HS-5 (cell line): ENCODE results near the gene CNTNAP2.
"Not testable (repeated sequence)": the region's sequence is repeated elsewhere in the genome, so short reads cannot be mapped to it uniquely, and the experiment has no call there.

Experiments used
- DNase-seq: peaks from one replicate; pipeline ENCODE4 v3.0.0-alpha.2; 2012; ENCODE audit warnings: low read depth

The CNTNAP2 gene

DNA sequence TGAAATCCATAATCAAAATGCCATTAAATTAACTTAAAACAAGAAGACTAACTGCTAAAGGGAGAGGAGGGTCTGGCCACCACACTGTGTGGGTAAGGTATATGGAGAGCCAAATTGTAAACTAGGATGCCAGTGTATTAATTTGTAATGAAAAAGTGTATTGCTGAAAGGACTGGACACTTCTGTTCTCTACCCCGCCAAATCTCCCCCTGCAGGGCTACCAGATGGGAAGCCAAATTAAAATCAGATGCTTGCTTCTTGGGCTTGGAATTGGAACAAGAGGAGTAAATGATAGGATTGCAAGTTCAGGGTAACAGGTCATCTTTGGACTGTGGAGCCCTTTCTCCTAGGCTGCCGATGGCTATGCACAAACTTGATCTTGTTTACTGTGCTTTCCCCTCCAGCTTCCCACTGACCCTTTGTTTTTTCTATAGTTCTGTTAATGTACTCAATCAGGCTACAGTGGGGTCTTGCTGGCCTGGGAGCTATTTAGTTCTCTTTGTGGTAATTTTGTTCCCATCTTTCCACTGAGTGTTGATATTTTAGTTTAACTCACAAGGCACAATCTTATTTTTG lies 1541.9 kb downstream of the CNTNAP2 start:
- no peak for DNase-seq

DNA sequence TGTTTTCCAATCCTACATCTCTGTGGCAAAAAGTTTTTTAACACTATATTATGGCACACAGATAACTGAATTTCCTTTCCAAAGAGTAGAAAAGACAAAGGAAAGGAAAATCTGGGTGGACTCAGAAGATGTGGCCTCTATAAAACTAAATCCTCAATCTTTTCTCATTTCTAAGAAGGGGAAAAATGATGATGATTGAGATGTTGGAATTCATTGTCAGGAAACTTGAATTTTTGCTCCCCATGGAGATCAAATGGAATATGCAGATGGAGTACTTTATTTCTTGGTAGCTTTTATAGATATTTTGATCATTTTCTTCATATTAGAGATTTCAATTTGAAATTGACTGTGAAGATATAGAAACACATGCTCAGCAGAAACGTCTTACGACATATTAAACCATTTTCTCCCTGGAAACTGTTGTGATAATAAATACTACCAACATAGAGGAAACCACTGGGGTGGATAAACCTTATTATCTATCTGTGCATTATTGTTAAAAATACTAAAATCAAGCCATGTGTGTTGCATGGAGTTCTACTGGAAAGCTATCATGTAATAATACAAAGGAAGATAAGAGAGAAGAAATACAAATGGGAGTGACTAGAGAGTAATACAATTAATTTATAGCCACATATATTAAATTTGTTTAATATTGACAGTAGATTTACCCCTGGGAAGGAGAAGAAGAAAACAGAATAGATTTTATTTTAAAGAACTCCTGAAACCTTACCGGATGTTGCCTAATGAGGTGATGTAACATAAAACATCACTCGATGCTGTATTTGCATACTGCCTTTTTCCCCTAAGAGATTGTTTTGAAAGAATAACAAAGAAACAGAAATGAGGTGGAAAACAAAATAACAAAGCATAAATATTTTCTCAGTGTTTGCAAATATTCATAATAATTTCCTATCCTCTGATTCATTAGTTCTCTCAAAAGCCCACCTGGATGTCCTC lies 1542.7 kb downstream of the CNTNAP2 start:
- no peak for DNase-seq

- DNase-seq, result no peak
These were observed 1547.9 kb downstream of the CNTNAP2 start for GRCh38 chr7:147664541-147664940.

DNA sequence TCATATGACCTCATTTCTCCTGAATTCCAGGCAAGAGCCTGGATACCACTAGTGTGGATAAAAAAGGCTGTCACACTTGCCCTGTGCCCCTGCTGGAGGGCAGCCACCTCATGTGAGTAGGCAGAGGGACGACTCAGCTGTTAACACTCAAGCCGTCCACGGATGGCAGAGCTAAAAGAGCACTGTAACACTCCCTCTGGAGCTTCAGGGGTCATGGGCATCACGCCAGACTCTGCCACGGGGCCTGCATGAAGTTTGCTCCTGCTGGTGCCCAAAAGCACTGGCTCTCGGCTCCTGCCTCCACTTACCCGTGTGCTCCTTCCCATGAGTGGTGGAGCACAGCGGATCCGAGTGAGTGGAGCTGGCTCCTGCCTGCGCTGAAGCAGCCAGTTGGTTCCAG lies 1554.2 kb downstream of the CNTNAP2 start:
- DNase-seq, result no peak

DNA sequence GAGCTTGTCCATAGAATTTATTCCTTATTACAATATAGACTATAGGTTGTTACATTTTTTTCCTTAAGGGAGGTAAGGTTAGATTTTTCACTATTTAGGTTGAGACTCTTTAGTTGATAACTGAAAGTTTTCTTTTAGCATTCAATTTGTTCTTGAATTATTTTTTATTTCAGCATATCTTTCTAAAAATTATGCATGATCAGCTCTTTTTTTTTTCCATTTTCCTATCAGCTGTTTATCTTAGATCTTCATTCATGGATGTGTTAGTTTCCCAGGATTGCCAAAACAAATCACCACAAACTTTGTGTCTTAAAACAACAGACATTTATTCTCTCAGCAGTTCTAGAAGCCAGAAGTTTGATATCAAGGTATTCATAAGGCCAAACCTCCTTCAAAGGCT lies 1558.1 kb downstream of the CNTNAP2 start:
- no peak for DNase-seq

DNA sequence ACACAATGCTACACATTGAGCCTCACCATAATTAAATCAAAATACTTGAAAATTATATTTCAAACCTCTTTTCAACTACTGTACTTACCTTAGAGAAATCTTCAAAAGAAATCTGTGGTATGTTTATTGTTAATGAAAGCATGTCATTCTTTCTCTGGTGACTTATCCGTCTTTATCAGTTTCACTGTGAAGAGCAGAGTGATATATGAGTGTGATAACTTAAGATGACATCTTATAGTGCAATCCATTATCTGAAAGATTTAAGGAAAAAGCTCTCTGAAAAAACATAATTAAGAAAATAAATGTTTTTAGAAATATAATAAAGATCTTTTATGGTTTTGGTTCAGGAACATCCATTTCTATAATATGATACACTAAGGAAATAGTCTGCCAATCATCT lies 1562.3 kb downstream of the CNTNAP2 start:
- no peak for DNase-seq

DNA sequence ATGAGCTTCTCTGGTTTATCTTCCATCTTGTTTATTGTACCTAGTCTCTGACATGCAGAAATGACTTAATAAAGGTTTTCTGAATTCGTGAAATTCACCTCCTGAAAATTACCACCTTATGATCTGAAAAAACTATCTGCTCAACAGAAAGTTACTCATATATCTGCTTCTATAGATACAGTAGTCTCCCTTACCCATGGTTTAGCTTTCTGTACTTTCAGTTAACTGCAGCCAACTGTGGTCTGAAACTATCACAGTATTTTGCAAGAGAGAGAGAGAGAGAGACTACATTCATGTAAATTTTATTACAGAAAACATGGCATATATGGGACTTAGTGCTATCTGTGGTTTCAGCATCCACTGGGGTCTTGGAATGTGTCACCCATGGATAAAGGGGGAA lies 1564.9 kb downstream of the CNTNAP2 start:
- no peak for DNase-seq

- DNase-seq, result no peak
These were observed 1584.1 kb downstream of the CNTNAP2 start for GRCh38 chr7:147700702-147701101.

DNA sequence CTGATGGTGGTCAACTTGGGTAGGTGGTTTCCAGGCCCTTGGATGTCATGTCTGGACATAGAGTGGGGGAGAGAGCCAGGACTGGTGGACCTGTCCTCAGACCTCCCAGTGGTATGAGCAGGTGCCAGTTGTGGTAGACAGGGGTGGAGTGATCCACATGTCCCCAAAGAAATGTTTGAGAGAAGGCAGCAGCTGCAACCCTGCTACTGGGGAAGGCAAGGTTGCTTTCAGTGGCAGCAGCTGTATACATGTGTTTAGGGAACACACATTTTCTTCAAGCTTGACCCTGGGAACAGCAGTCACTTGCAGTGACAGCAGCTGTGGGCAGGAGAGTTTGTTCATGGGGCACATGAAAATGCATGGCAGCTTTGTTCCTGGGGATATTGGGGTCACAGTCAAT lies 1591.3 kb downstream of the CNTNAP2 start:
- no peak for DNase-seq

GRCh38 chr7:147708871-147709270 lies 1592.3 kb downstream of the CNTNAP2 start:
- DNase-seq, result no peak

DNA sequence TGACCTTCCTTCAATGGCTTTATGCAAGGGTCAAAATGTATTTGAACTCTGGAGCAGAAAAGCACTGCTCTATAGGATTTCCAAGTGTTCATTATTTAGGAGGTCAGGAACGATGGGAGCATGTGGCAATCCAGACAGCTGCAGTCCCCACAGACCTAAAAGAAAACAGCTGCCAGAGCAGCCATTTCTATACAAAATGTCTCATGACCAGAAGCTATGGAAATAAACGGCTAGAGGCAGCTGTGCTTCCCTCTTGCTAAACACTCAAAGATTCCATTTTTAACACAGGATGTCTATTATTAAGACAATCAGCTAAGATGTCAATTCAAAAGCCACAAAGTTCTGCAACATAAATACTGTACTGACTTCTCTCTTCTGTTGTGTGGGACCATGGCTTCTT lies 1594.8 kb downstream of the CNTNAP2 start:
- DNase-seq, result no peak

DNA sequence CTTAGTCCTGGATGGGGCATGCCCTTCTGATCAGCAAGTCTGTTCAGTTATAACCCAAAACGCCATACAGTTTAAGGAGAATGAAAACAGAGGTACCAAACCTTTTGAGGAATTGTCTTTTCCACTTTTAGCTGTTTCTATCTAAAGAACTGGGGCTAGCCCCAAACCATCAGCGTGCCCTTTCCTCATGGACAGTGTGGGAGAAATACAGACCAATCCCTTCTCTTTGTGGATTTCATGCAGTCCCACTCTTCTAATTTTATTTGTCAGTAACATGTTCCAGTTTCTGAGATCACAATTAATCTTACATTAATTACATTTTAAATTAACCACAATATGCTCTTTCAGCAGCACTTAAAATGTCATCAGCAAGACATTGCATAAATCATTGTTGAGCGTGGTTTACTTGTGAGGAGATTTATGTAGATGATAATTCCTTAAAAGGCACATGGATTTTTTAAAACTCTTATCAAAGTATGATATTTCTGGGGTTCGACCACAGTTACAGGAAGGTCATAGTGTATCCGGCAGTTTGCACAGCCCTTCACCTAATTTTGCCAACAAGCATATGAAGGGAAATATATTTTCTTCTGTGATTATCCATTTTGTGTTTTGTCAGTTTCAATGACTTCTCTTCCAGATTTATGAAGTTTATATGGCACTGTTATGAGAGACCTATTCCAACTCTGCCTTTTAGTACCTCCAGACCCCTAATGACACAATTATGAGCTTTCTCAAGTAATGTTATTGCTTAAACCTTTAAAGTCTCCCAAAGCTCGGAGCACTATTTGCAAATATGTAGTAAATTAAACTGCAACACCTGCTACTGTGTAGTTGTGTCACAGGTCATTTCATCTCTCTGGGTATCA lies 1605.6 kb downstream of the CNTNAP2 start:
- no peak for DNase-seq

GRCh38 chr7:147723536-147723935 lies 1606.9 kb downstream of the CNTNAP2 start:
- no peak for DNase-seq

- no peak for DNase-seq
These were observed 1614.7 kb downstream of the CNTNAP2 start for GRCh38 chr7:147731311-147731710.

GRCh38 chr7:147737559-147738214 lies 1621.1 kb downstream of the CNTNAP2 start:
- DNase-seq, result not testable (repeated sequence)

GRCh38 chr7:147742301-147742700 lies 1625.7 kb downstream of the CNTNAP2 start:
- DNase-seq, result no peak

GRCh38 chr7:147756300-147756699 lies 1639.7 kb downstream of the CNTNAP2 start:
- no peak for DNase-seq

GRCh38 chr7:147759327-147759943 lies 1642.8 kb downstream of the CNTNAP2 start:
- DNase-seq, result no peak

- no peak for DNase-seq
These were observed 1648.7 kb downstream of the CNTNAP2 start for GRCh38 chr7:147765301-147765700.

DNA sequence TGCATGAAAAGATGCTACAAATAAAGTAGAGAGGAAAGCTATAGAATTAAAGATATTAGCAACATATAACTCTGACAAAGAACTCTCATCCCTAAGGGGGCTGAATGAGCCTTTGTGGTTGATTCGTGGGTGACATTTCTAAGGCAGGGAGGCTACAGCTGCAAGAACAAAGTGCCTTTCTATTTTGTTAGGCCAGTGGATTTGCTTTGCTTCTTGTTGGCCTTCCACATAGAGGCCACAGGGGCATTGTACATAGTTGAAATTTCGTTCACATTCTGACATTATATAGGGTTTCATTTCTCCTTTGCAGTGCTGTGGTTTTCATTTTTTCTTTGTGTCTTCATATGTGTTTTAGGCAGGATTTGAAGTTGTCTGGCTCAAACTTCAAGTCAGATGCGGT lies 1654.7 kb downstream of the CNTNAP2 start:
- DNase-seq, result no peak

- DNase-seq, result no peak
These were observed 1657.9 kb downstream of the CNTNAP2 start for GRCh38 chr7:147774461-147774860.
